ENCODE data around the gene CAMTA1. TPM values are rescaled to one million over a fixed set of nuclear protein-coding genes. Genes with fewer than 3 reads are reported as not detected.

Gene CAMTA1
- total RNA-seq, 2 donors from 2014 or later: 109 to 128 TPM

DNA sequence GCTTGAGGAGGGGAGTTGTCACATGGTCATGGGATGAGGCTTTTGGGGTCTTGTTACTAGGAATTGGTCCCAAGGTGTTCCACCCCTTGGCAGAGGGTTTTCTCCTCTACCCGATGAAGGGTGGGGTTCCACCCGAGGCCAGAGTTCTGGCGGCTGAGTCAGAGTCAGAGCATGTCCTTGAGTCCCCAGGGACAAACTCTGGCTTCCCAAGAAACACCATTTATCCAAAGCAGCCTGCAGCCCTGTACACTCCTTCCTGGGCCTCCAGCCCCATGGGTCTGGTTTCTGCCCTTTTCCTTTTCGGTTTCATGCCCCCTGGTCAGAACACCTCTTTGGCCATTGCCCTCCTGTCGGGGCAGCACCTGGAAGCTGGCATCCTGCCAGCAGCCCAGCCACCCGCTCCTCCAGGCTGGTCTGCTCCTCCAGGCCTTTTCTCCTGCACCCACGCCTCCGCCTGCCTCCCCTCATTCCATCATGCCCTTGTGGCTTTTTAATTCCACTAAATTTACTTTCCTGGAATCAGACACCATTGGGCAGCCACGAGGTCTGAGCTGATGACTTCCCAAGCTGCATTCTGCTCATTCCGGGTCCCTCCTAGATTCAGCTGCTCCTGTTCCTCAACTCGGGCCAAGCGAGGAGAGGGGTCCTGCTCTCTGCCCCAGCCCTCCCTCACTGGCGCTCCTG lies 684.1 kb downstream of the CAMTA1 start:
- ATAC-seq (no peak), DNase-seq (no peak)
- intact Hi-C loops (cut with DNase I): no loop called here

DNA sequence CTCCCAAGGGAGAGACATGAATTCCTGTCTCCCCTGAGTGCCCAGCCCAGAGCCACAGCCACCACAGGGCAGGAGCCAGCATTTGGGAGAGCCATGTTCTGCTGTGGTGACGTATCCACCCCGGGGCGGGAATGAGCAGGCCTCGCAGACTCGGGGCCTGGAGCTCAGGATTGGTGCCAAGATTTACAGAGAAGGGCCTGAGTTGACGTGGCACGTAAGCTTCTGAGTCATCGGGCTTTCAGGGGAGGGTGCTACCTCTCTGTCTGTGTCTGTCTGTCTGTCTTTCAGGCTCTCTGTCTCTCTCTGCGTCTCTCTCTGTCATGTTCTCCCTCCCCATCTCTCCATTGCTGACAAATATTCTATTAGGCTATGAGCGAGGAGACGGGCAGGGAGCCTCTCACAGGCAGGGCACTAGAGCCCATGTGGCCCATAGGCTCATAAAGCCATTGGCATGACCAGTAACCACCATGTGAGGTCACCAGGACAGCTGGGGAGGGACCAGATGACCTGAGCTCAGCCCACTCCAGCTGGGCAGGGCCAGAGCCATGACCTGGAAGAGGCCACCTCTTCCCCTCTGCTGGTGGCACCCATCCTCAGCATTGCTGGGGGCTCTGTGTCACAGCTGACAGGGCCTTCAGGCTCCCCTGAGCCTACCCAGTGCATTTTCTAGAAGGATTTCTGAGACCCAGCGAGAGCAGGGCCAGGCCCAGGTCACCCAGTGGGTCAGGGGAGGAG lies 685.8 kb downstream of the CAMTA1 start:
- intact Hi-C loops (cut with DNase I): no loop called here
- DNase-seq: peak; percentile 87
- ATAC-seq: peak; percentile 64 to 93

DNA sequence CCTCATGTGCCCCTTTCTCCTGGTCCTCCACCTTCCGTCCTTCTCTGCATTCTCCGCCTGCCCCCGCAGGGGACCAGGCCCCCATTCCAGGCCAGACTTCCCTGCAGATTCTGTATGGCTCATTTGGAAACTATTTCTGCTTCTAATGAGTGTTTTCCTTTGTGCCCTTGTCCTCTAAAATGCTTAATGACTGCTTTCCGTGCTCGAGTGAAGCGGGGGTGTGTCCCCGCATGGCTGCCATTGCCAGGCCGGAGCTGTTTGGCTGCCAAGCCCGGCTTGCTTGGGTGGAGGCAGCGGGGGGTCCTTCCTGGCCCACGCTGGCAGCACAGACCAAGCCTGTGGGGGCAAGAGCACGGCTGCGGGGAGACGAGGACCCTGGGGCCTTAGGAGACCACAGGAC lies 686.6 kb downstream of the CAMTA1 start:
- DNase-seq (no peak), ATAC-seq (no peak)
- intact Hi-C loops (cut with DNase I): no loop called here

DNA sequence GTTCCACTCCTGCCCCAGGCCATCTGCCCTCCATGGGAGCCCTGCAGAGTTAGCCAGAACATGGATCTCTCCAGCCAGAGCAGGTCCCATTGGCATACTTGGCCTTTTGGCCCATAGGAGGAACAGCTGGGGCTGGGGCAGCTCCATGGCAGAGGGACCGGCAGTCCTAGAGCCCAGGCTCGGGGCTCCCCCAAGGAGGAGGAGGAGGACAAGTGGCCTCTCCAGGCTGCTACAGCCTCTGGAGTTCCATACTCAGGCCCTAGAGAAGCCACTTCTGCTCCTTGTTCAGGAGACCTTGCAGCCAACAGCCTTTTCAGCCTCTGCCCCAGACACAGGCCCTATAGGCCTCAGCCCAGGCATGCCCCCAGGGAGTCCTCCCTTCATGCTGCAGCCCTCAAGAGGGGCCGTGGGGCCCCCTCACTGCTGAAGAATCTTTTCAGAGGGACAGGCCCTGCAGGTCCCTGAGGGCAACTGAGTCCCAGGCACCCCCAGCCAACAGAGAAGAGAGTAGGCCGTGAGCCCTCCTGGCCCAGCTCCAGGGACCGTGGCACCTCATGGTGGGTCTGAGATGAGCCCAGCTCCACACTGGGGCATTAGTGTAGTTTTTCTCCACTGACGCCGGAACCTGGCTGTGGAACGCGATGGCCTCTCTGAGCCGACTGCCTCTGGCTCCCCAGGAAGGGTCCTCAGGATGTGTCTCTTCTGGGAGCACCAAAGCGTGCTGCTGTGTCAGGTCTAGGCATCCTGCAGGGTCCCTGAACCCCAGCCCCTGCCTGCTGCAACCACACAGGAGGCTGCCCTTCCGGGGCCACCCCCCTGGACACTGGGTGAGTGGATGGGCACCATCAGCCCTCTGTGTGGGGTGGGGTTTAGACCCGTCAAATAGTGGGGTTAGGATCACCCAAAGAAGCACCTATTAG lies 688.2 kb downstream of the CAMTA1 start:
- intact Hi-C loops (cut with DNase I): no loop called here
- DNase-seq: no peak
- ATAC-seq: no peak

DNA sequence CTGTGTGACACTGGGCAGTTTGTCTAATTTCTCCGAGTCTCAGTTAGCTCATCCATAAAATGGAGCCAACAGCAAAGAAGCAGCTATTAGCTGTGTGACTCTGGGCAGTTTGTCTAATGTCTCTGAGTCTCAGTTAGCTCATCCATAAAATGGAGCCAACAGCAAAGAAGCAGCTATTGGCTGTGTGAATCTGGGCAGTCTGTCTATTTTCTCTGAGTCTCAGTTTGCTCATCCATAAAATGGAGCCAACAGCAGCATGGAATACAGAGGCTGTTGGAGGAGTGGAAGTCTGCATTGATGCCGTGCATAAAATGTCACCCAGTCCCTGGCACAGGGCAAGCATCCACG lies 688.9 kb downstream of the CAMTA1 start:
- ATAC-seq (no peak), DNase-seq (no peak)
- intact Hi-C loops (cut with DNase I): no loop called here

DNA sequence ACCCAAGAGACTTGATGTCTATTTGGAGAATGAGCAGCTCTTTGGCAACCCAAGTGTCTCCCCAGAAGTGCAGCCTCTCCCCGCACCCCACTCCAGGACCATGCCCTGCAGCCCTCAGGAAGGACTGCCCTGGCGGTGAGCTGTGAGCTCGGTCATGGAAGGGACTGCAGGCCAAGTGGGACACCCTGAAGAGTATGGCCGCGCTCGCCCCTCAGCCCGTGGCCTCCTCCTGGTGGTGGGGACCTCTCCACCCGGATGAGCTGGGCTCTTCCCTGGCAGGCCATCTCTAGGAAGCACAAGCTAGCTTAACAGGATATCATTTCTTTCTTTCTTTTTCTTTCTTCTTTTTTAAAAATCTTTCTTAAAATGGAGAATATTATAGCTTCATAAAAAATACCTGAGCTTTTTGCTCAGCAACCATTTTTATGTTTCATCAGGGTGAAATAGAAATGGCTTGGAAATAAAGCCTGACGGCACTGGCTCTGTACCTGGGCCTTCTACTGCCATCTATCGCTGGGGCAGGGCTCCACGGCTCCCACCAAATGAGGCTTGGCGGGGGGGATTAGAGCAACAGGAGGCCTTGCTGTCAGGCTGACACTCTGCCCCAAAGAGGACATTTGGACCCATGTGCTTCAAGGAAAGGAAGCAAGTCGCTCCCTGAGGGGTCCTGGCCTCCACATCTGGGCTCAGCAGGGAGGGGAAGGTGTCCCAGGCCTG lies 689.7 kb downstream of the CAMTA1 start:
- DNase-seq: no peak
- intact Hi-C loops (cut with DNase I): no loop called here
- no peak for ATAC-seq

DNA sequence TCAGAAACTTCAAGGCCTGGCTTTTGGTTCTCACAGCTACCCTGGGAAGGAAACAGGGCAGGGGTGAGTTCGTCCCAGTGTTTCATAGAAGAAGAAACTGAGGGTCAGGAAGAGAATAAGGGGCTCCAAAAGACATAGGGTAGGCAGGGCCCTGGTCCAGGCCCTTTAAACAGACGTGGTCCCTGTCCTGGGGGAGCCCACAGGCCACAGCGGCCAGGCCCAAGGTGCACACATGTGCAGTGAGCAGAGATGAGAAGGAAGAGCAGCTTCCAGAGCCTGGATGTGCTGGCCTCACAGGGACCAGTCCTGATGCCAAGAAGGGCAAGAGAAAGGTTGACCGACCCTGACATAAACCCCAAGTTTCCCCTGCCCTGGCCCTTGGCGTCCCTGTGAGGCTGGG lies 690.4 kb downstream of the CAMTA1 start:
- no peak for ATAC-seq
- intact Hi-C loops (cut with DNase I): no loop called here
- no peak for DNase-seq

DNA sequence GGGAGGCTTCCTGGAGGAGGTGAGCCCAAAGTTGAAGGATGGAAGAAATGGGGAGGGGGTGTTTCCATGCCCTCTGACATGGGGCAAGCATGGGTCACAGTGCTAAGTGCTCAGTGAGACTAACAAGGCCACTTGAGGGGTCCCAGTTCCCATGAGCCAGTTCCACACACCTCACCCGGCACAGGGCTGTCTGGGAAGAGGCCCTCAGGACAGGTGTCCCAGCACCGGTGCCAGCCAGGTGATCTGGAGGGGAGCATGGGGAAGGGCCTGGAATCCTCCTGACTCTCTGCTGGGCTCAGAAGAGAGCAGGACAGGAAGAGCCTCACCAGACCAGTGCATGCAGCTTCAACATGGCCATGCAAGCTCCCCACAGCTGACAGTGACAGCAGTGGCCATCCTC lies 691.1 kb downstream of the CAMTA1 start:
- intact Hi-C loops (cut with DNase I): no loop called here
- ATAC-seq (no peak), DNase-seq (no peak)

DNA sequence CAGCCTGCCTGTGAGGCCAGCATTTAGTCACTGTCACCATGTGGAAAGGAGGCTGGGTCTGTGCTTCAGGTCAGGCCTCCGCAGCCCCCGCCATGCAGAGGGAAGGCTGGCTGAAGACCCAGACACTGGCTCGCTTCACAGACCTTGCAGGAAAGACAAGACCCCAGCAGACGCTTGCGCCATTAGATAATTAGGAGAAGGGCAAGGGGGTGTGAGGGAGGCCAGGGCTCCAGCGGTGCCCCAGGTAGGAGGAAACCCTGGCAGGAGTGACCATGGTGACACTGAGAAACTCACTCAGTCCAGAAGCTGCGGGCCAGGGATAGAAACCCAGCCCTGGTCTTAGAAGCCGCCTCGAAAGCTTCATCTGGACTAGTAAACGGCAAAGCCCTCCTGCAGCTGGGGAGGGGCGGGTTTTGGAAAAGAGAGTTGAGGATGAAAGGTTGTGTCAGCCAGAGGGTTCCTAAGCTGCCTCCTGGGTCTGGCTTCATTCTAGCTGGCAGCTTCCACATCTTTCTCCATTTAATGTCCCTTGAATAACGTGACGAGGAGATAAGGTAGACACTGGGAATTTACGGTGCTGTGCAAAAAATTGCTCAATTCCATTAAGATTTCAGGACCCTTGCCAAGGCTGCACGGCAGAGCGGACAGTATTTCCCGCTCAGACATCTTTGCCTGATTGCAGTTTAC lies 691.8 kb downstream of the CAMTA1 start:
- intact Hi-C loops (cut with DNase I): no loop called here
- no peak for ATAC-seq
- DNase-seq: no peak

DNA sequence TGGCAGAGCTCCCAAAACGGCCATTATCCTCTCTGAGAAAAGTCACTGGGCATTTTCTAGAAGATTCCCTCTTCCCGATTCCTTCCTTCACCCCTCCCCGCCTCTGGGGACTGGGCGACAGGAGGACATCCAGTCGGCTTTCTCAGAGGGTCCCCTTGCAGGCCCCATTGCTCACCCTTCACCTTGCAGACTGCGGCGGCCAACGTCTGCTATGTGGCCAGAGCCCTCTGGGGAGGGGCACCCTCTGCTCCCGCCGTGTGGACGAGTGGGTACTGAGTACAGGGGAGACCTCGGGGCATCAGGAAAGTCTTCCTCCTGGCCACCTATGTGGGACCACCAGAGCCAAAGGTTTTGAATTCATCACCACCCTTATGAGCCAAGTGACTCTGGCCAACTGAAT lies 692.3 kb downstream of the CAMTA1 start:
- intact Hi-C loops (cut with DNase I): no loop called here
- DNase-seq: no peak
- ATAC-seq: no peak

DNA sequence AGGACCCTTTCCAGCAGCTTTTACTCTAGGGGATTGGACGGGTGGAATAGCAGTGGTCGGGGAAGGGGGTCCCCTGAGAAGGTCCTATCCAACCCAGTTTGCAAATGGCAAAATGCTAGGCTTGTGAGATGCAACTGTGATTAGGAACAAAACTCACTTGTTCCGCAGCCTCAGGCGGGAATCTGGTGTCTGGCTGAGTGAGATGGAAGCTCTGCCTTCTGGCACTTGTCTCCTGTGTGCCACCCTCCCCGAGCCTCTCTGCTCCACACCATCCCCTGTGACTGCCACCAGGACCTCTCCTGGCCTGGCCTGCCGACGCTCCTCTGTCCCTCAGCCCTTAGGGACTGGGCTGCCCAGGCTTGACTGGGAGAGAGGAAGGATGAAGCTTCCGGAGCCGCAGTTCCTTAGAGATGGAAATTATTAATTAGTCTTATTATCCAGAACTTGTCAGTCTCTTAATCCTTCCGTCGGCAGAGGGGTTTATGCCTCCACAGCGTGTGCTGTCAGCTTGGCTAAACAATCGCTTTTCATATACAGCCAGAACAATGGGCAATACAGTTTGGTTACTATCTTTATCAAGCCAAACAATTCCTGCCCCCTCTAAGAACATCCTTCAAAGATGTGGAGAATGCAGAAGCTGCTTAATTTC lies 693.0 kb downstream of the CAMTA1 start:
- peak in 1 of 2 donors; percentile 10 for ATAC-seq
- no peak for DNase-seq
- intact Hi-C loops (cut with DNase I): no loop called here

DNA sequence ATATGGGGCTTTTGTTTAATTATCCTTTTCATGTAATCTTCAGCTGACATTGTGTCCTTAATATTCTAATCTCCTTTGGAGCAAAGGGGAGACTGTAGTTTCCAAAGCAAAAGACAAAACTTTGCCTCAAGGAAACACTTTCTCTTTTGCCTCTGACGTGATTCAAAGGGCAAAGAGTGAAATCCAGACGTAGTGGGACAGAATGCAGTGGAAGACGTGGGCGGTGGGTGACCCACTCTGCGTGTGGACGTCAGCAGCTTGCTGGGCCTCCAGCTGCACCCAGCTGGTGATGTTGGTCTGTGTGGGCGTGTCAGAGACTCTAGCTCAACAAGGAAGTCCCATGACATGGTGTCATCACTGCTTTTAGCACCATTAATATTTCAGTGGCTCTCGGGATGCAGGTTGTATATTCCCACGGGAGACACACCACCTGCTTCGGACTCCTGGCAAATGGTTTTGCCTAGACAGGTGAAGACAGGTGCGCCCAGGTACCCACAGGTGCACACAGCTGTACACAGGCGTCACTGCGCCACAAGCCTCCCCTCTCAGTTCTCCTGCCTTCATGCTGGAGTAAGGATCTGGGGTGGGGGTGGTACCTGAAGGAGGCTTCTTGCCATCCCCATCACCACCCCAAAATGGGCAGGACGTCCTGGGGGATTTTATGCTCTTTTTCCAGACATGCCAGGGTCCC lies 693.7 kb downstream of the CAMTA1 start:
- ATAC-seq: peak; percentile 56 to 86
- intact Hi-C loops (cut with DNase I): no loop called here

DNA sequence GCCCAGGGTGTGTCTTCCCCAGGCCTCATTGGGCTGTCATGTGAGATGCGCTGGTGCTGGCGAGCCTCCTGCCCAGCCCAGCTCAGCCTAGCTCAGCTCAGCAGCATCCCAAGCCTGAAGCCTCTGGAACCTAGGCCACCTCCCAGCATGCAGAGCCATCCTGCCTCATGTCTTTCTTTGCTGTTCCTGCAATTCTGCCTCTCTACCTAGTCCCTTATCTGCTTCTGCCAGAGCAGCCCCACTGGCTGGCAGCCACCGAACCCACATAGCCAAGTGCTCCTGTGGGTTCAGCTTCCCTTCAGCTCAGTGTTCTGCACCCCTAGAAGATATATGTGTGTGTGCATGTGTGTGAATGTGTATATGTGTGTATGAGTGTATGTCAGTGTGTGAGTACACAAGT lies 694.3 kb downstream of the CAMTA1 start:
- ATAC-seq: no peak
- no peak for DNase-seq
- intact Hi-C loops (cut with DNase I): no loop called here

More for the DNA sequence above, 693.7 kb downstream of the CAMTA1 start:
- peak; percentile 90 for DNase-seq

DNA sequence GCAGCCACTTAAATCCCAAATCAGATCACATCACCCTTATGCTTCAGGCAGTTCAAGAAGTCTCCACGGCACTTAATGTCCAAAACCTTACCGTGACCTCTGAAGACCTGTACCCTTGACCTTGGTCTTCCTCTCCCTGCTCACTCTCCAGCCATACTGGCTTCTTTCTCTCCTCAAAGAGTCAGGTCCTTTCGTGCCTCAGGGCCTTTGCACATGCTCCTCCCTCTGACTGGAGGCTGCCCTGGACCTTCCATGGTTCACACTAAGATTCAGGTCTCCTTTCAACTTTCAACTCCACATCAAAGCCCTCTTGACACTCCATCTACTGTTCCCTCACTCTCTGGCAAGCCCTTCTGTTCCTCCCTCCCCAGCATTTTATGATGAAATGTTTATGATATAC lies 695.9 kb downstream of the CAMTA1 start:
- no peak for ATAC-seq
- intact Hi-C loops (cut with DNase I): no loop called here
- DNase-seq: no peak

DNA sequence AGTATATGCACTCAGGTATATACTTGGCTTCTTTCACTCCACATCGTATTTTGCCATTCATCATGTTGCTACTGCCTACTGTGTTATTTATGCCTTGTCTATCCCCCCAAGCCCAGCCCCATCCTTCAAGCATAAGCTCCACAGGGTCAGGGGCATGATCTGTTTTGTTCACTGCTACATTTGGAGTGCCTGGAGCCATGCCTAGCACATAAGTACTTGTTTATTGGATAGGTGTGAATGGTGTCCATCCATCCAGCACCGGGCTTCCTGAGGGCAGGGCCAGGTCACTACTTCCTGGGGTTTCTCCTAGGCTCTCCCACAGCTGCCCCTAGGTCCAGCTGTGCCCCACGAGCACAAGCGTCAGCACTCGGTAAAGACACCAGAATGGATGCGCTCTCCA lies 696.8 kb downstream of the CAMTA1 start:
- intact Hi-C loops (cut with DNase I): no loop called here
- ATAC-seq: peak; percentile 16 to 71
- no peak for DNase-seq

DNA sequence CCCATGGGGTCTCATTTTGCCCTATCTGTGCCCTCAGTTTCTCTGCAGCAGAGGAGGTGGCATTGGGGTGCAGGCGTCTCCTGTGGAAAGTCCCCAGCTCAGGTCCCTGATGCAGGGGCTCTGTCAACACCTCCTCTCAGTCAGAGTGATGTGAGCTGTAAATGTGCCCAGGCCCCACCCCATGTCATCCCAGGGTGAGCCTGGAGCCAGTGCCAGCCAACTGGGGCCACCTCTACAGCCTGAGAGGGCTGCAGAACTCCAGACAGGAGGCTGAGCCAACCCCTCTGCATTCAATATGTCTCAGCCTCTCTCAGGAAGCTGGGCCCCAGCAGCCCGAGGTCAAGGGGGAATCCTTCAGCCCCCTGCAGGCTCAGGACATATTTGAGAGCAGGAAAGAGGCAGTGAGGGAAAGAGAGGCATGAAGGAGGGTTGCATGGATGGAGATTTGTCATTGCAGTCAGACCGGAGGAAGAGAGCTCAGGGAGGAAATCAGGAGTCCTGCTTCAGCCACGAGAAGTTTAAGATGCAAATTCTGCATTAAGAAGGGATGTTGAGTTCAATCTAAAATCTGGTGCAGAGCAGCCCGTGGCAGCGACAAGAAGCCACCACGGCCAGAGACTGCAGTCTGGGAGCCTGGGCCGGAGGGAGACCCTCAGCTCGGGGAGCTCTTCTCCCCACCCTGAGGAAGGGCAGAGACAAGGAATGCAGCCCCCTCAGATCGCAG lies 697.7 kb downstream of the CAMTA1 start:
- intact Hi-C loops (cut with DNase I): no loop called here
- DNase-seq (peak; percentile 53), ATAC-seq (peak; percentile 68 to 86)
